T-helper 1 cell (primary cell): ENCODE measurements around the gene ELF2.
"Not testable (repeated sequence)": the region's sequence is repeated elsewhere in the genome, so short reads cannot be mapped to it uniquely, and the experiment has no call there.

Experiments
- DNase-seq, 5 donors: peaks; one replicate each; pipeline ENCODE4 v3.0.0-alpha.2; 2012 to 2020
- total RNA-seq, 4 donors: gene quantifications; one replicate each; lab custom pipeline; 2026; lab: John Stamatoyannopoulos, UW

The ELF2 gene
- total RNA-seq = 86.6 to 108 (median 94.4) reads per million in 4 donors

GRCh38 chr4:139177049-139177868 lies at the start of gene ELF2:
Gene ELF2 (minus strand): TSS chr4:139177218. CDS start chr4:139137701, 39,517 bp downstream.
- DNase-seq = peak; percentile 75 to 91 (median 86)

GRCh38 chr4:139223682-139224317 lies 46.8 kb upstream of the ELF2 start:
- DNase-seq = peak in 1 of 5 donors; percentile 57

GRCh38 chr4:139222215-139222614 lies 45.2 kb upstream of the ELF2 start:
- DNase-seq = no peak

- no peak for DNase-seq
These were observed 44.7 kb upstream of the ELF2 start for GRCh38 chr4:139221687-139222086.

GRCh38 chr4:139219450-139220055 lies 42.5 kb upstream of the ELF2 start:
- no peak for DNase-seq

GRCh38 chr4:139214039-139214534 lies 37.1 kb upstream of the ELF2 start:
- no peak for DNase-seq

- DNase-seq = not testable (repeated sequence)
These were observed 36.6 kb upstream of the ELF2 start for GRCh38 chr4:139213633-139214032.

- DNase-seq = no peak
These were observed 35.9 kb upstream of the ELF2 start for GRCh38 chr4:139212900-139213299.

GRCh38 chr4:139210486-139210885 lies 33.5 kb upstream of the ELF2 start:
- no peak for DNase-seq

- DNase-seq = no peak
These were observed 32.5 kb upstream of the ELF2 start for GRCh38 chr4:139209470-139210063.

- DNase-seq = peak in 1 of 5 donors; percentile 20
These were observed 31.5 kb upstream of the ELF2 start for GRCh38 chr4:139208404-139208945.

- DNase-seq = no peak
These were observed 30.9 kb upstream of the ELF2 start for GRCh38 chr4:139207873-139208403.

- DNase-seq = no peak
These were observed 30.2 kb upstream of the ELF2 start for GRCh38 chr4:139207247-139207646.

GRCh38 chr4:139202991-139203390 lies 26.0 kb upstream of the ELF2 start:
- DNase-seq = no peak

- no peak for DNase-seq
These were observed 23.5 kb upstream of the ELF2 start for GRCh38 chr4:139200506-139200905.

- no peak for DNase-seq
These were observed 23.1 kb upstream of the ELF2 start for GRCh38 chr4:139200102-139200501.

GRCh38 chr4:139197214-139197613 lies 20.2 kb upstream of the ELF2 start:
- not testable (repeated sequence) for DNase-seq

- no peak for DNase-seq
These were observed 19.4 kb upstream of the ELF2 start for GRCh38 chr4:139196462-139196861.

- DNase-seq = no peak
These were observed 14.4 kb upstream of the ELF2 start for GRCh38 chr4:139191373-139191772.

- DNase-seq = no peak
These were observed 13.0 kb upstream of the ELF2 start for GRCh38 chr4:139189972-139190371.

- no peak for DNase-seq
These were observed 12.4 kb upstream of the ELF2 start for GRCh38 chr4:139189417-139189749.

- no peak for DNase-seq
These were observed 11.8 kb upstream of the ELF2 start for GRCh38 chr4:139188648-139189416.
